Measurements from ENCODE around the gene TMEM163. TPM values are rescaled to one million over a fixed set of nuclear protein-coding genes. Genes with fewer than 3 reads are reported as not detected.
"Not testable (repeated sequence)": the region's sequence is repeated elsewhere in the genome, so short reads cannot be mapped to it uniquely, and the experiment has no call there.

TMEM163 gene
- total RNA-seq, 1 experiment from 2014 or later: 0.12 TPM

DNA sequence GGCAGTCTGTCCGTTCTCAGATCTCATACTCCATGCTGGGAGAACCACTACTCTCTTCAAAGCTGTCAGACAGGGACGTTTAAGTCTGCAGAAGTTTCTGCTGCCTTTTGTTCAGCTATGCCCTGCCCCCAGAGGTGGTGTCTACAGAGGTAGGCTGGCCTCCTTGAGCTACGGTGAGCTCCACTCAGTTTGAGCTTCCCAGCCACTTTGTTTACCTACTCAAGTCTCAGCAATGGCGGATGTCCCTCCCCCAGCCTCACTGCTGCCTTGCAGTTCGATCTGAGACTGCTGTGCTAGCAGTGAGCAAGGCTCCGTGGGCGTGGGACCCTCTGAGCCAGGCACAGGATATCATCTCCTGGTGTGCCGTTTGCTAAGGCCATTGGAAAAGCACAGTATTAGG is 33.2 kb upstream of the TMEM163 start:
- H3K4me1 ChIP-seq (ENCODE audit: control insufficient read depth in 1 of 2, insufficient read depth in 2 of 2, low read length in 2 of 2); CTCF ChIA-PET; H3K27ac ChIP-seq (ENCODE audit: low read depth, low read length); H4K20me1 ChIP-seq (ENCODE audit: insufficient read depth); H3K4me2 ChIP-seq (ENCODE audit: low read length); H3K9me3 ChIP-seq (ENCODE audit: control insufficient read depth in 1 of 2, insufficient read depth in 1 of 2, low read depth in 1 of 2, low read length in 2 of 2); intact Hi-C loops (cut with micrococcal nuclease); DNase-seq (ENCODE audit: low read depth, low spot score); H2AFZ ChIP-seq (ENCODE audit: low read depth, low read length, poor library complexity, severe bottlenecking); ATAC-seq; H3K9ac ChIP-seq (ENCODE audit: low read length); H3K9me2 ChIP-seq (ENCODE audit: insufficient read depth); RAD21 ChIA-PET (ENCODE audit: low non-redundant PET in 1 of 2, low total read pairs in 2 of 2, uncharacterized antibody in 2 of 2, unreplicated experiment in 2 of 2); H3K36me3 ChIP-seq (ENCODE audit: control insufficient read depth in 1 of 2, insufficient read depth in 2 of 2, low read length in 2 of 2); POLR2A ChIA-PET; H3K79me2 ChIP-seq (ENCODE audit: insufficient read depth, low read length); BruUV-seq (replicated peaks); H3K4me3 ChIP-seq (replicated peaks in 1 of 2; ENCODE audit: low read depth in 1 of 2, low read length in 2 of 2): not testable (repeated sequence)
- peaks cover 32% of the 10 kb centered on the region for H3K27me3 ChIP-seq (ENCODE audit: insufficient read depth, low read length)

DNA sequence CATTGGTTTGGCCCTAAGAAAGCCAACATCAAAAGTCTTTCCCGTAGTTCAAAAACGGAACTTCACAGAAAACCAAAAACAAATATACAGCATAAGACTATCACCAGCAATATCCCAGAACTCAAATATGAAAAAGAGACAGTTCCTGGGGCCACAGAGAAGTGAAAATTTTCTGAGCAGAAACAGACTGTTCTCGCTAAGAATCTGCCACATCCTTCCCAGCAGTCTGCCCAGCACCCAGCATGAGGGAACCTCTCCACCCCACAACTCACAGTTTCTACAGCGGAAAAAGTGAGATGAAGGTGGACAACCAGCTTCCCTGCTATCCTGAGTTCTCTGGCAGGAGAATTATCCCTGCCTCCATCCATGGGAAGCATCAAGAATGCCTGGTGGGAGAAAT is 26.7 kb upstream of the TMEM163 start:
- TF ChIP-seq EGR1 (IDR thresholded peaks at IDR 0.05; ENCODE audit: low read depth): no peak
- no peak for TF ChIP-seq SIN3A (IDR thresholded peaks at IDR 0.05; ENCODE audit: low read depth)
- TF ChIP-seq, protein P1, sequence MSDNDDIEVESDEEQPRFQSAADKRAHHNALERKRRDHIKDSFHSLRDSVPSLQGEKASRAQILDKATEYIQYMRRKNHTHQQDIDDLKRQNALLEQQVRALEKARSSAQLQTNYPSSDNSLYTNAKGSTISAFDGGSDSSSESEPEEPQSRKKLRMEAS (IDR thresholded peaks at IDR 0.05): no peak
- TF ChIP-seq CBX3 (IDR thresholded peaks at IDR 0.05; ENCODE audit: low read depth): no peak
- intact Hi-C loops (cut with micrococcal nuclease): no loop called here
- Histone ChIP-seq H3K27me3 (ENCODE audit: insufficient read depth, low read length) (no peaks in the 10 kb centered on the region), H3K4me3 (replicated peaks in 1 of 2; ENCODE audit: low read depth in 1 of 2, low read length in 2 of 2) (no peak overlapping the region), H3K9me2 (ENCODE audit: insufficient read depth) (no peaks in the 10 kb centered on the region), H4K20me1 (ENCODE audit: insufficient read depth) (no peaks in the 10 kb centered on the region), H3K9me3 (ENCODE audit: control insufficient read depth in 1 of 2, insufficient read depth in 1 of 2, low read depth in 1 of 2, low read length in 2 of 2) (no peaks in the 10 kb centered on the region), H3K4me2 (ENCODE audit: low read length) (no peak overlapping the region), H3K79me2 (ENCODE audit: insufficient read depth, low read length) (no peaks in the 10 kb centered on the region), H2AFZ (ENCODE audit: low read depth, low read length, poor library complexity, severe bottlenecking) (no peak overlapping the region), H3K9ac (ENCODE audit: low read length) (no peak overlapping the region), H3K4me1 (ENCODE audit: control insufficient read depth in 1 of 2, insufficient read depth in 2 of 2, low read length in 2 of 2) (no peaks in the 10 kb centered on the region), H3K27ac (ENCODE audit: low read depth, low read length) (no peak overlapping the region), H3K36me3 (ENCODE audit: control insufficient read depth in 1 of 2, insufficient read depth in 2 of 2, low read length in 2 of 2) (no peaks in the 10 kb centered on the region)
- DNase-seq (ENCODE audit: low read depth, low spot score) (no peak), ATAC-seq (no peak)
- BruUV-seq (replicated peaks): no TSS peak
- POLR2A ChIA-PET: no interaction called here
- CTCF ChIA-PET: no interaction called here
- RAD21 ChIA-PET (ENCODE audit: low non-redundant PET in 1 of 2, low total read pairs in 2 of 2, uncharacterized antibody in 2 of 2, unreplicated experiment in 2 of 2): no interaction called here

DNA sequence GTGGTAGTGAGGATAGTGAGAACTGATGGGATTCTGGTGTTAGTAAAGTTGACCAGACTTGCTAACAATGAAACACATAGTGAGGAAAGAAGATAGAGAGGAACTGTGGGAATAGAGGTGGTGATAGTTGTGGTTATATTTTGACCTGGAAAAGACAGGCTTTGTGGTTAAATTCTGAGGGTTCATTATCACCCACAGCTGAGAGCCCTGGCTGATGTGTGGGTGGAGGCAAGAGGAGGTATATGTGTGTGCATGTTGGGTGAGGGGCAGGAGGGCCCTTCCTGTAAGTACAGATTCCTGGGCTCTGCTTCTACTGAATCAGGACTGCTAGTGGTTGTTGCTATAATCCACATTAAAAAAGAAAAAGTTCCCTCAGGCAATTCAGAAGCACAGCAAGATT is 26.2 kb upstream of the TMEM163 start:
- ChIA-PET CTCF (no interaction called here), RAD21 (ENCODE audit: low non-redundant PET in 1 of 2, low total read pairs in 2 of 2, uncharacterized antibody in 2 of 2, unreplicated experiment in 2 of 2) (no interaction called here), POLR2A (no interaction called here)
- intact Hi-C loops (cut with micrococcal nuclease): no loop called here
- Histone ChIP-seq H3K36me3 (ENCODE audit: control insufficient read depth in 1 of 2, insufficient read depth in 2 of 2, low read length in 2 of 2) (no peaks in the 10 kb centered on the region), H3K4me2 (ENCODE audit: low read length) (no peak overlapping the region), H4K20me1 (ENCODE audit: insufficient read depth) (no peaks in the 10 kb centered on the region), H3K27ac (ENCODE audit: low read depth, low read length) (no peak overlapping the region), H3K27me3 (ENCODE audit: insufficient read depth, low read length) (no peaks in the 10 kb centered on the region), H2AFZ (ENCODE audit: low read depth, low read length, poor library complexity, severe bottlenecking) (no peak overlapping the region), H3K9me2 (ENCODE audit: insufficient read depth) (no peaks in the 10 kb centered on the region), H3K4me1 (ENCODE audit: control insufficient read depth in 1 of 2, insufficient read depth in 2 of 2, low read length in 2 of 2) (no peaks in the 10 kb centered on the region), H3K9ac (ENCODE audit: low read length) (no peak overlapping the region), H3K4me3 (replicated peaks in 1 of 2; ENCODE audit: low read depth in 1 of 2, low read length in 2 of 2) (no peak overlapping the region), H3K79me2 (ENCODE audit: insufficient read depth, low read length) (no peaks in the 10 kb centered on the region), H3K9me3 (ENCODE audit: control insufficient read depth in 1 of 2, insufficient read depth in 1 of 2, low read depth in 1 of 2, low read length in 2 of 2) (no peaks in the 10 kb centered on the region)
- DNase-seq (ENCODE audit: low read depth, low spot score) (no peak), ATAC-seq (no peak)
- no peak for TF ChIP-seq CEBPB (IDR thresholded peaks at IDR 0.05; ENCODE audit: low read depth)
- no peak for TF ChIP-seq ELF1 (IDR thresholded peaks at IDR 0.05; ENCODE audit: borderline replicate concordance, low read depth)
- BruUV-seq (replicated peaks): no TSS peak

All from HCT116 (cell line).